ENCODE data around the gene PDXDC1.

PDXDC1 gene

DNA sequence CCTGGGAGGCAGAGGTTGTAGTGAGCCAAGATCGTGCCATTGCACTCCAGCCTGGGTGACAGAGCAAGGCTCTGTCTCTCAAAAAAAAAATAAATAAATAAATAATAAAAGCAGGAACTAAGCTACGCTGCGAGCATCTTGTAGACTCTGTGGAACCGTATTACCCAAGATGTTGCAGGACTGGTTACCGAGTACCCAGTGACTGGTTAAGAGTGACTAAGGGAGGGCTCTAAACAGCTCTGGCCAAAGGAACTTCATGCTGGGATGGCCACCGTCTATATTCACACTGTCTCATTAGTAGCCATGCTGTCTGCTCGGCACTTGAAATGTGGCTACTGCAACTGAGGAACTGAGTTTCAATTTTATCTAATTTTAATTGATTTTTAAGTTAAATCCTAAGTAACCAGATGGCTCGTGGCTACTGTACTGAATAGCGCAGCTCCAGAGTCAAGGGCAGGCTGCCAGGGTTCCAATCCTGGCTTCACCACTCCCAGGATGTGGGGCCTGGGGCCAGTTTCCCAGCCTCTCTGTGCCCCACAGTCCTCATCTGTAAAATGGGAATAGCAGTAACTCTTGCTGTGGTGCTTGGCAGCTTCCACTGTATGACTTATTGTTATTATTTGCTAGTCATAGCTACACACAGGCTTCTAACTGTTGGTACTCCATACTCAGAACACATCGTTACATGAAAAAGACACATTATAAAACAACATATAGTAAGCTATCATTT lies 78.1 kb downstream of the PDXDC1 start:
- no peak for TF ChIP-seq EZH2phosphoT487 (IDR thresholded peaks at IDR 0.05; ENCODE audit: low read depth)
- TF ChIP-seq CTCF (IDR thresholded peaks at IDR 0.05; ENCODE audit: low read depth, low read length), result no peak
- Histone ChIP-seq H3K79me2 (ENCODE audit: low read length) (peaks cover 16% of the 10 kb centered on the region), H3K4me1 (ENCODE audit: low read length) (peaks cover 6% of the 10 kb centered on the region; the same call in 1 of the 2 replicates)

GRCh38 chr16:15053904-15054303 lies 79.1 kb downstream of the PDXDC1 start:
- Histone ChIP-seq H3K4me1 (ENCODE audit: low read length) (peaks cover 6% of the 10 kb centered on the region; the same call in 1 of the 2 replicates), H3K79me2 (ENCODE audit: low read length) (peaks cover 16% of the 10 kb centered on the region), H4K20me1 (ENCODE audit: insufficient read depth, low read length) (no peaks in the 10 kb centered on the region), H3K4me3 (ENCODE audit: low read length) (no peak overlapping the region), H3K9me3 (ENCODE audit: insufficient read depth, low read length) (no peaks in the 10 kb centered on the region), H3K36me3 (replicated peaks; ENCODE audit: low read depth, low read length) (peaks cover 3% of the 10 kb centered on the region), H3K27me3 (ENCODE audit: low read depth, low read length) (no peaks in the 10 kb centered on the region), H2AFZ (ENCODE audit: low read depth, low read length) (no peak overlapping the region), H3K4me2 (ENCODE audit: low read length) (no peak overlapping the region), H3K27ac (ENCODE audit: low read length) (no peak overlapping the region), H3K9ac (ENCODE audit: low read length) (no peak overlapping the region)
- TF ChIP-seq CTCF (IDR thresholded peaks at IDR 0.05; ENCODE audit: low read depth, low read length) (no peak), EZH2phosphoT487 (IDR thresholded peaks at IDR 0.05; ENCODE audit: low read depth) (no peak)

More for the DNA sequence above, 78.1 kb downstream of the PDXDC1 start:
- no peaks in the 10 kb centered on the region for H3K9me3 ChIP-seq (ENCODE audit: insufficient read depth, low read length)
- H3K4me2 ChIP-seq (ENCODE audit: low read length), result no peak overlapping the region
- H2AFZ ChIP-seq (ENCODE audit: low read depth, low read length), result no peak overlapping the region
- H3K27ac ChIP-seq (ENCODE audit: low read length), result no peak overlapping the region
- H3K36me3 ChIP-seq (replicated peaks; ENCODE audit: low read depth, low read length), result no peaks in the 10 kb centered on the region
- H3K27me3 ChIP-seq (ENCODE audit: low read depth, low read length), result no peaks in the 10 kb centered on the region
- no peak overlapping the region for H3K4me3 ChIP-seq (ENCODE audit: low read length)
- no peaks in the 10 kb centered on the region for H4K20me1 ChIP-seq (ENCODE audit: insufficient read depth, low read length)
- no peak overlapping the region for H3K9ac ChIP-seq (ENCODE audit: low read length)

GRCh38 chr16:15054357-15055140 lies 79.7 kb downstream of the PDXDC1 start:
- no peaks in the 10 kb centered on the region for H4K20me1 ChIP-seq (ENCODE audit: insufficient read depth, low read length)

More at GRCh38 chr16:15054357-15055140, 79.7 kb downstream of the PDXDC1 start:
- H3K4me3 ChIP-seq (ENCODE audit: low read length), result peak overlapping the region; percentile 100
- no peaks in the 10 kb centered on the region for H3K9me3 ChIP-seq (ENCODE audit: insufficient read depth, low read length)
- H3K79me2 ChIP-seq (ENCODE audit: low read length), result peaks cover 16% of the 10 kb centered on the region
- peak overlapping the region; percentile 92 for H3K9ac ChIP-seq (ENCODE audit: low read length)
- peaks cover 6% of the 10 kb centered on the region; the same call in 1 of the 2 replicates for H3K4me1 ChIP-seq (ENCODE audit: low read length)
- H2AFZ ChIP-seq (ENCODE audit: low read depth, low read length), result peak overlapping the region; percentile 98
- TF ChIP-seq EZH2phosphoT487 (IDR thresholded peaks at IDR 0.05; ENCODE audit: low read depth), result no peak
- TF ChIP-seq CTCF (IDR thresholded peaks at IDR 0.05; ENCODE audit: low read depth, low read length), result no peak
- no peak overlapping the region for H3K27ac ChIP-seq (ENCODE audit: low read length)
- H3K4me2 ChIP-seq (ENCODE audit: low read length), result peak overlapping the region; percentile 75
- peaks cover 10% of the 10 kb centered on the region for H3K36me3 ChIP-seq (replicated peaks; ENCODE audit: low read depth, low read length)
- H3K27me3 ChIP-seq (ENCODE audit: low read depth, low read length), result no peaks in the 10 kb centered on the region

Measured in OCI-LY3 (cell line).